ENCODE results near the gene WDTC1. TPM values are rescaled to one million over a fixed set of nuclear protein-coding genes. Genes with fewer than 3 reads are reported as not detected.

The WDTC1 gene
- total RNA-seq, 1 experiment from 2014 or later = 20.1 TPM

DNA sequence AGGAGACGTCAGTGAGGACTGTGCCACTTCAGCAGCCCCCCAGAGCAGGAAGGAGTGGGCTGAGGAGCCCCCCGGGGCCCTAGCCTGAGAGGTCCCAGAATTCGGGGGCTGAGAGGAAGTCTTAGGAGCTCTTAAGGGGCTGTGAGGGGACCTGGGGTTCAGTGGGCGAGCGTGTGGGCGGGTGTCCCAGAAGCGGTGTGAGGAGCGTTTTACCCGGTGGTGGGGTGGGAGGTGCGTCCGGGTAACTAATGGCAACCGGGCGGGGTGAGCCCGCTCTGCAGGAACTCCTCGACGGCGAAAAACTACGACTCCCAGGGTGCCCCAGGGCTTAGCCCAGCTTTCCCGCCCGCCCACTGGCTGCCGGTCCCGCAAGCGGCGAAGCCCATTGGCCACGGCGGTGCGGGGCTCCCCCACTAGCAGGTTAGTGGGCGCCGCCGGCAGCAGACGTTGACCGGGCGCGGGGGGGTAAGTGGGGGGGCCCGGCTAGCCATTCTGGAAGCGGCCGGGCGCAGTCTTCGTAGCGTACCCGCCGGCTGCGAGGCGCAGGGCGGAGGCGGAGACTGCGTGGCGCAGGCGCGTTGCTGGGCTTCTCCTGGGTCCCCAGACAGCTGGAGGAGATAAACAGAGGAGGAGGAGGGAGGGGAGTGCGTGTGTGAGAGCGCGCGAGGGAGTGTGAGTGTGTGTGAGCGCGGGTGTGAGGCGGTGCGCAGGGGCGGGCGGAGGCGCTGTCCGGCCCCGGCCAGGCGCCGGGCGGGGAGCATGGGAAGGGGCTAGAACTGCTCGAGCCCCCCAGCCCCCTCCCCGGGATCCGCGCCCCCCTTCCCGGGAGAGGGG is at the start of gene WDTC1 (continued):
- TF ChIP-seq, protein P1, sequence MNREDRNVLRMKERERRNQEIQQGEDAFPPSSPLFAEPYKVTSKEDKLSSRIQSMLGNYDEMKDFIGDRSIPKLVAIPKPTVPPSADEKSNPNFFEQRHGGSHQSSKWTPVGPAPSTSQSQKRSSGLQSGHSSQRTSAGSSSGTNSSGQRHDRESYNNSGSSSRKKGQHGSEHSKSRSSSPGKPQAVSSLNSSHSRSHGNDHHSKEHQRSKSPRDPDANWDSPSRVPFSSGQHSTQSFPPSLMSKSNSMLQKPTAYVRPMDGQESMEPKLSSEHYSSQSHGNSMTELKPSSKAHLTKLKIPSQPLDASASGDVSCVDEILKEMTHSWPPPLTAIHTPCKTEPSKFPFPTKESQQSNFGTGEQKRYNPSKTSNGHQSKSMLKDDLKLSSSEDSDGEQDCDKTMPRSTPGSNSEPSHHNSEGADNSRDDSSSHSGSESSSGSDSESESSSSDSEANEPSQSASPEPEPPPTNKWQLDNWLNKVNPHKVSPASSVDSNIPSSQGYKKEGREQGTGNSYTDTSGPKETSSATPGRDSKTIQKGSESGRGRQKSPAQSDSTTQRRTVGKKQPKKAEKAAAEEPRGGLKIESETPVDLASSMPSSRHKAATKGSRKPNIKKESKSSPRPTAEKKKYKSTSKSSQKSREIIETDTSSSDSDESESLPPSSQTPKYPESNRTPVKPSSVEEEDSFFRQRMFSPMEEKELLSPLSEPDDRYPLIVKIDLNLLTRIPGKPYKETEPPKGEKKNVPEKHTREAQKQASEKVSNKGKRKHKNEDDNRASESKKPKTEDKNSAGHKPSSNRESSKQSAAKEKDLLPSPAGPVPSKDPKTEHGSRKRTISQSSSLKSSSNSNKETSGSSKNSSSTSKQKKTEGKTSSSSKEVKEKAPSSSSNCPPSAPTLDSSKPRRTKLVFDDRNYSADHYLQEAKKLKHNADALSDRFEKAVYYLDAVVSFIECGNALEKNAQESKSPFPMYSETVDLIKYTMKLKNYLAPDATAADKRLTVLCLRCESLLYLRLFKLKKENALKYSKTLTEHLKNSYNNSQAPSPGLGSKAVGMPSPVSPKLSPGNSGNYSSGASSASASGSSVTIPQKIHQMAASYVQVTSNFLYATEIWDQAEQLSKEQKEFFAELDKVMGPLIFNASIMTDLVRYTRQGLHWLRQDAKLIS (CRISPR knock-in tag; IDR thresholded peaks at IDR 0.05; ENCODE audit: borderline replicate concordance) = no peak
- TF ChIP-seq, protein P2, sequence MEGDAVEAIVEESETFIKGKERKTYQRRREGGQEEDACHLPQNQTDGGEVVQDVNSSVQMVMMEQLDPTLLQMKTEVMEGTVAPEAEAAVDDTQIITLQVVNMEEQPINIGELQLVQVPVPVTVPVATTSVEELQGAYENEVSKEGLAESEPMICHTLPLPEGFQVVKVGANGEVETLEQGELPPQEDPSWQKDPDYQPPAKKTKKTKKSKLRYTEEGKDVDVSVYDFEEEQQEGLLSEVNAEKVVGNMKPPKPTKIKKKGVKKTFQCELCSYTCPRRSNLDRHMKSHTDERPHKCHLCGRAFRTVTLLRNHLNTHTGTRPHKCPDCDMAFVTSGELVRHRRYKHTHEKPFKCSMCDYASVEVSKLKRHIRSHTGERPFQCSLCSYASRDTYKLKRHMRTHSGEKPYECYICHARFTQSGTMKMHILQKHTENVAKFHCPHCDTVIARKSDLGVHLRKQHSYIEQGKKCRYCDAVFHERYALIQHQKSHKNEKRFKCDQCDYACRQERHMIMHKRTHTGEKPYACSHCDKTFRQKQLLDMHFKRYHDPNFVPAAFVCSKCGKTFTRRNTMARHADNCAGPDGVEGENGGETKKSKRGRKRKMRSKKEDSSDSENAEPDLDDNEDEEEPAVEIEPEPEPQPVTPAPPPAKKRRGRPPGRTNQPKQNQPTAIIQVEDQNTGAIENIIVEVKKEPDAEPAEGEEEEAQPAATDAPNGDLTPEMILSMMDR (IDR thresholded peaks at IDR 0.05) = no peak
- no peak for TF ChIP-seq FOXP1 (CRISPR knock-in tag; IDR thresholded peaks at IDR 0.05; ENCODE audit: borderline replicate concordance)
- TF ChIP-seq KAT7 (CRISPR knock-in tag; IDR thresholded peaks at IDR 0.05; ENCODE audit: borderline replicate concordance) = no peak
- no peak for TF ChIP-seq GTF2I (CRISPR knock-in tag; conservative IDR thresholded peaks at IDR 0.05)
- TF ChIP-seq, protein P3, sequence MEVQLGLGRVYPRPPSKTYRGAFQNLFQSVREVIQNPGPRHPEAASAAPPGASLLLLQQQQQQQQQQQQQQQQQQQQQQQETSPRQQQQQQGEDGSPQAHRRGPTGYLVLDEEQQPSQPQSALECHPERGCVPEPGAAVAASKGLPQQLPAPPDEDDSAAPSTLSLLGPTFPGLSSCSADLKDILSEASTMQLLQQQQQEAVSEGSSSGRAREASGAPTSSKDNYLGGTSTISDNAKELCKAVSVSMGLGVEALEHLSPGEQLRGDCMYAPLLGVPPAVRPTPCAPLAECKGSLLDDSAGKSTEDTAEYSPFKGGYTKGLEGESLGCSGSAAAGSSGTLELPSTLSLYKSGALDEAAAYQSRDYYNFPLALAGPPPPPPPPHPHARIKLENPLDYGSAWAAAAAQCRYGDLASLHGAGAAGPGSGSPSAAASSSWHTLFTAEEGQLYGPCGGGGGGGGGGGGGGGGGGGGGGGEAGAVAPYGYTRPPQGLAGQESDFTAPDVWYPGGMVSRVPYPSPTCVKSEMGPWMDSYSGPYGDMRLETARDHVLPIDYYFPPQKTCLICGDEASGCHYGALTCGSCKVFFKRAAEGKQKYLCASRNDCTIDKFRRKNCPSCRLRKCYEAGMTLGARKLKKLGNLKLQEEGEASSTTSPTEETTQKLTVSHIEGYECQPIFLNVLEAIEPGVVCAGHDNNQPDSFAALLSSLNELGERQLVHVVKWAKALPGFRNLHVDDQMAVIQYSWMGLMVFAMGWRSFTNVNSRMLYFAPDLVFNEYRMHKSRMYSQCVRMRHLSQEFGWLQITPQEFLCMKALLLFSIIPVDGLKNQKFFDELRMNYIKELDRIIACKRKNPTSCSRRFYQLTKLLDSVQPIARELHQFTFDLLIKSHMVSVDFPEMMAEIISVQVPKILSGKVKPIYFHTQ (CRISPR knock-in tag; IDR thresholded peaks at IDR 0.05) = no peak
- TF ChIP-seq, protein P4, sequence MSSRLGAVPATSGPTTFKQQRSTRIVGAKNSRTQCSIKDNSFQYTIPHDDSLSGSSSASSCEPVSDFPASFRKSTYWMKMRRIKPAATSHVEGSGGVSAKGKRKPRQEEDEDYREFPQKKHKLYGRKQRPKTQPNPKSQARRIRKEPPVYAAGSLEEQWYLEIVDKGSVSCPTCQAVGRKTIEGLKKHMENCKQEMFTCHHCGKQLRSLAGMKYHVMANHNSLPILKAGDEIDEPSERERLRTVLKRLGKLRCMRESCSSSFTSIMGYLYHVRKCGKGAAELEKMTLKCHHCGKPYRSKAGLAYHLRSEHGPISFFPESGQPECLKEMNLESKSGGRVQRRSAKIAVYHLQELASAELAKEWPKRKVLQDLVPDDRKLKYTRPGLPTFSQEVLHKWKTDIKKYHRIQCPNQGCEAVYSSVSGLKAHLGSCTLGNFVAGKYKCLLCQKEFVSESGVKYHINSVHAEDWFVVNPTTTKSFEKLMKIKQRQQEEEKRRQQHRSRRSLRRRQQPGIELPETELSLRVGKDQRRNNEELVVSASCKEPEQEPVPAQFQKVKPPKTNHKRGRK (CRISPR knock-in tag; IDR thresholded peaks at IDR 0.05; ENCODE audit: borderline replicate concordance) = no peak
- TF ChIP-seq RELA (CRISPR knock-in tag; IDR thresholded peaks at IDR 0.05; ENCODE audit: borderline replicate concordance) = no peak
- TF ChIP-seq, protein P5, sequence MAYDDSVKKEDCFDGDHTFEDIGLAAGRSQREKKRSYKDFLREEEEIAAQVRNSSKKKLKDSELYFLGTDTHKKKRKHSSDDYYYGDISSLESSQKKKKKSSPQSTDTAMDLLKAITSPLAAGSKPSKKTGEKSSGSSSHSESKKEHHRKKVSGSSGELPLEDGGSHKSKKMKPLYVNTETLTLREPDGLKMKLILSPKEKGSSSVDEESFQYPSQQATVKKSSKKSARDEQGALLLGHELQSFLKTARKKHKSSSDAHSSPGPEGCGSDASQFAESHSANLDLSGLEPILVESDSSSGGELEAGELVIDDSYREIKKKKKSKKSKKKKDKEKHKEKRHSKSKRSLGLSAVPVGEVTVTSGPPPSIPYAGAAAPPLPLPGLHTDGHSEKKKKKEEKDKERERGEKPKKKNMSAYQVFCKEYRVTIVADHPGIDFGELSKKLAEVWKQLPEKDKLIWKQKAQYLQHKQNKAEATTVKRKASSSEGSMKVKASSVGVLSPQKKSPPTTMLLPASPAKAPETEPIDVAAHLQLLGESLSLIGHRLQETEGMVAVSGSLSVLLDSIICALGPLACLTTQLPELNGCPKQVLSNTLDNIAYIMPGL (CRISPR knock-in tag; IDR thresholded peaks at IDR 0.05) = peak; percentile 59; the same call in 1 of the 2 replicates
- TF ChIP-seq, protein P6, sequence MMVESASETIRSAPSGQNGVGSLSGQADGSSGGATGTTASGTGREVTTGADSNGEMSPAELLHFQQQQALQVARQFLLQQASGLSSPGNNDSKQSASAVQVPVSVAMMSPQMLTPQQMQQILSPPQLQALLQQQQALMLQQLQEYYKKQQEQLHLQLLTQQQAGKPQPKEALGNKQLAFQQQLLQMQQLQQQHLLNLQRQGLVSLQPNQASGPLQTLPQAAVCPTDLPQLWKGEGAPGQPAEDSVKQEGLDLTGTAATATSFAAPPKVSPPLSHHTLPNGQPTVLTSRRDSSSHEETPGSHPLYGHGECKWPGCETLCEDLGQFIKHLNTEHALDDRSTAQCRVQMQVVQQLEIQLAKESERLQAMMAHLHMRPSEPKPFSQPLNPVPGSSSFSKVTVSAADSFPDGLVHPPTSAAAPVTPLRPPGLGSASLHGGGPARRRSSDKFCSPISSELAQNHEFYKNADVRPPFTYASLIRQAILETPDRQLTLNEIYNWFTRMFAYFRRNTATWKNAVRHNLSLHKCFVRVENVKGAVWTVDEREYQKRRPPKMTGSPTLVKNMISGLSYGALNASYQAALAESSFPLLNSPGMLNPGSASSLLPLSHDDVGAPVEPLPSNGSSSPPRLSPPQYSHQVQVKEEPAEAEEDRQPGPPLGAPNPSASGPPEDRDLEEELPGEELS (CRISPR knock-in tag; IDR thresholded peaks at IDR 0.05) = peak; percentile 16; the same call in 1 of the 2 replicates
- TF ChIP-seq, protein P7, sequence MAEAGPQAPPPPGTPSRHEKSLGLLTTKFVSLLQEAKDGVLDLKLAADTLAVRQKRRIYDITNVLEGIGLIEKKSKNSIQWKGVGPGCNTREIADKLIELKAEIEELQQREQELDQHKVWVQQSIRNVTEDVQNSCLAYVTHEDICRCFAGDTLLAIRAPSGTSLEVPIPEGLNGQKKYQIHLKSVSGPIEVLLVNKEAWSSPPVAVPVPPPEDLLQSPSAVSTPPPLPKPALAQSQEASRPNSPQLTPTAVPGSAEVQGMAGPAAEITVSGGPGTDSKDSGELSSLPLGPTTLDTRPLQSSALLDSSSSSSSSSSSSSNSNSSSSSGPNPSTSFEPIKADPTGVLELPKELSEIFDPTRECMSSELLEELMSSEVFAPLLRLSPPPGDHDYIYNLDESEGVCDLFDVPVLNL (CRISPR knock-in tag; IDR thresholded peaks at IDR 0.05; ENCODE audit: borderline replicate concordance, low read depth) = no peak
- TF ChIP-seq, protein P8, sequence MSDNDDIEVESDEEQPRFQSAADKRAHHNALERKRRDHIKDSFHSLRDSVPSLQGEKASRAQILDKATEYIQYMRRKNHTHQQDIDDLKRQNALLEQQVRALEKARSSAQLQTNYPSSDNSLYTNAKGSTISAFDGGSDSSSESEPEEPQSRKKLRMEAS (CRISPR knock-in tag; IDR thresholded peaks at IDR 0.05) = 0 out of 2 replicates have a peak, but pooled peaks have one; percentile 41
- TF ChIP-seq FOXK1 (CRISPR knock-in tag; IDR thresholded peaks at IDR 0.05) = peak; percentile 98
- TF ChIP-seq TEAD4 (CRISPR knock-in tag; IDR thresholded peaks at IDR 0.05) = no peak
- TF ChIP-seq, protein P9, sequence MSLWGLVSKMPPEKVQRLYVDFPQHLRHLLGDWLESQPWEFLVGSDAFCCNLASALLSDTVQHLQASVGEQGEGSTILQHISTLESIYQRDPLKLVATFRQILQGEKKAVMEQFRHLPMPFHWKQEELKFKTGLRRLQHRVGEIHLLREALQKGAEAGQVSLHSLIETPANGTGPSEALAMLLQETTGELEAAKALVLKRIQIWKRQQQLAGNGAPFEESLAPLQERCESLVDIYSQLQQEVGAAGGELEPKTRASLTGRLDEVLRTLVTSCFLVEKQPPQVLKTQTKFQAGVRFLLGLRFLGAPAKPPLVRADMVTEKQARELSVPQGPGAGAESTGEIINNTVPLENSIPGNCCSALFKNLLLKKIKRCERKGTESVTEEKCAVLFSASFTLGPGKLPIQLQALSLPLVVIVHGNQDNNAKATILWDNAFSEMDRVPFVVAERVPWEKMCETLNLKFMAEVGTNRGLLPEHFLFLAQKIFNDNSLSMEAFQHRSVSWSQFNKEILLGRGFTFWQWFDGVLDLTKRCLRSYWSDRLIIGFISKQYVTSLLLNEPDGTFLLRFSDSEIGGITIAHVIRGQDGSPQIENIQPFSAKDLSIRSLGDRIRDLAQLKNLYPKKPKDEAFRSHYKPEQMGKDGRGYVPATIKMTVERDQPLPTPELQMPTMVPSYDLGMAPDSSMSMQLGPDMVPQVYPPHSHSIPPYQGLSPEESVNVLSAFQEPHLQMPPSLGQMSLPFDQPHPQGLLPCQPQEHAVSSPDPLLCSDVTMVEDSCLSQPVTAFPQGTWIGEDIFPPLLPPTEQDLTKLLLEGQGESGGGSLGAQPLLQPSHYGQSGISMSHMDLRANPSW (CRISPR knock-in tag; conservative IDR thresholded peaks at IDR 0.05; ENCODE audit: low read depth) = no peak
